Measurements from ENCODE around the gene DNAJC27.

Gene DNAJC27

GRCh38 chr2:24899361-24899910, 72.3 kb downstream of the DNAJC27 start:
- Mint-ChIP-seq H3K36me3 (ENCODE audit: low read depth) (peaks cover 85% of the 10 kb centered on the region), H3K27ac (no peak overlapping the region), H3K27me3 (ENCODE audit: low read depth, poor library complexity) (peaks cover 8% of the 10 kb centered on the region), H3K4me1 (peaks cover 13% of the 10 kb centered on the region), H3K9me3 (peaks cover 49% of the 10 kb centered on the region), H3K4me3 (no peak overlapping the region)
- no peak for TF ChIP-seq CTCF (IDR thresholded peaks at IDR 0.05)
- no peak for DNase-seq

GRCh38 chr2:24898122-24899109, 73.3 kb downstream of the DNAJC27 start:
- H3K4me1 Mint-ChIP-seq = peaks cover 13% of the 10 kb centered on the region
- peaks cover 59% of the 10 kb centered on the region for H3K9me3 Mint-ChIP-seq
- no peak overlapping the region for H3K4me3 Mint-ChIP-seq
- DNase-seq = no peak
- TF ChIP-seq CTCF (IDR thresholded peaks at IDR 0.05) = no peak
- peaks cover 6% of the 10 kb centered on the region for H3K27me3 Mint-ChIP-seq (ENCODE audit: low read depth, poor library complexity)
- peaks cover 87% of the 10 kb centered on the region for H3K36me3 Mint-ChIP-seq (ENCODE audit: low read depth)
- no peak overlapping the region for H3K27ac Mint-ChIP-seq

GRCh38 chr2:24894750-24895149, 77.0 kb downstream of the DNAJC27 start:
- peaks cover 6% of the 10 kb centered on the region for H3K27me3 Mint-ChIP-seq (ENCODE audit: low read depth, poor library complexity)

GRCh38 chr2:24893934-24894333, 77.8 kb downstream of the DNAJC27 start:
- H3K27me3 Mint-ChIP-seq (ENCODE audit: low read depth, poor library complexity) = peaks cover 6% of the 10 kb centered on the region
- H3K36me3 Mint-ChIP-seq (ENCODE audit: low read depth) = peaks cover 72% of the 10 kb centered on the region

More at GRCh38 chr2:24894750-24895149, 77.0 kb downstream of the DNAJC27 start:
- Mint-ChIP-seq H3K36me3 (ENCODE audit: low read depth) (peaks cover 80% of the 10 kb centered on the region), H3K4me1 (peaks cover 13% of the 10 kb centered on the region), H3K9me3 (peaks cover 80% of the 10 kb centered on the region), H3K27ac (no peak overlapping the region), H3K4me3 (no peak overlapping the region)
- DNase-seq = no peak
- TF ChIP-seq CTCF (IDR thresholded peaks at IDR 0.05) = no peak

More at GRCh38 chr2:24893934-24894333, 77.8 kb downstream of the DNAJC27 start:
- no peak for TF ChIP-seq CTCF (IDR thresholded peaks at IDR 0.05)
- no peak overlapping the region for H3K4me3 Mint-ChIP-seq
- H3K27ac Mint-ChIP-seq = no peak overlapping the region
- DNase-seq = no peak
- H3K9me3 Mint-ChIP-seq = peaks cover 76% of the 10 kb centered on the region
- H3K4me1 Mint-ChIP-seq = peaks cover 9% of the 10 kb centered on the region

Data from nephron progenitor cell (in vitro differentiated cells).